Ectodermal cell (in vitro differentiated cells): ENCODE measurements around the gene DCUN1D2. TPM values are rescaled to one million over a fixed set of nuclear protein-coding genes. Genes with fewer than 3 reads are reported as not detected.

ENCODE experiments used
- H3K27ac ChIP-seq: 2 replicates; pipeline ENCODE4 v1.7.0; 2013; ENCODE audit warnings: mild to moderate bottlenecking, low read depth, low read length; ENCODE audit not compliant: insufficient read depth, poor library complexity, severe bottlenecking
- H3K27me3 ChIP-seq: 2 replicates; pipeline ENCODE4 v1.7.0; 2013; ENCODE audit warnings: mild to moderate bottlenecking, low read length; ENCODE audit not compliant: insufficient read depth, control insufficient read depth, poor library complexity, severe bottlenecking
- H3K36me3 ChIP-seq: one replicate; pipeline ENCODE4 v1.7.0; 2013; ENCODE audit warnings: low read length; ENCODE audit not compliant: control insufficient read depth, insufficient read depth
- H3K4me1 ChIP-seq: one replicate; pipeline ENCODE4 v1.7.0; 2013; ENCODE audit warnings: low read length; ENCODE audit not compliant: control insufficient read depth, insufficient read depth
- H3K4me3 ChIP-seq: 2 replicates; pipeline ENCODE4 v1.7.0; 2013; ENCODE audit warnings: low read depth, low read length, control low read depth; ENCODE audit not compliant: insufficient read depth
- H3K9me3 ChIP-seq: 2 replicates; pipeline ENCODE4 v1.7.0; 2013; ENCODE audit warnings: mild to moderate bottlenecking, low read length, moderate library complexity; ENCODE audit not compliant: control insufficient read depth
- WGBS, 2 experiments: methylation state at CpG; one replicate each; pipeline ENCODE4 v1.1.7; 2013; ENCODE audit warnings: missing lambda C conversion rate in 2 of 2; 5-methylcytosine and 5-hydroxymethylcytosine counted together
- polyA plus RNA-seq, 4 experiments: library from polyadenylated mRNA; stranded (reverse); fragments of 50-300 nt; gene quantifications; one replicate each; pipeline ENCODE4 v1.2.3, GENCODE V29; 2013

DCUN1D2 gene
- 28.3 TPM for polyA plus RNA-seq (2013, experiment 1 of 4)
- polyA plus RNA-seq (2013, experiment 2 of 4), result 26.8 TPM
- 15.7 TPM for polyA plus RNA-seq (2013, experiment 3 of 4)
- polyA plus RNA-seq (2013, experiment 4 of 4), result 18.8 TPM

- H3K4me1 ChIP-seq, result peaks cover 23% of the 10 kb centered on the region
- WGBS, 2 experiments, result 0% methylated on average over 115 of the region's 115 CpGs
- H3K36me3 ChIP-seq, result no peaks in the 10 kb centered on the region
- H3K4me3 ChIP-seq, result peak within 1 kb of the TSS; percentile 69
- peak within 1 kb of the TSS; percentile 19 for H3K27ac ChIP-seq
- H3K27me3 ChIP-seq, result no peaks in the 10 kb centered on the region
- no peaks in the 10 kb centered on the region for H3K9me3 ChIP-seq
Measured at GRCh38 chr13:113490496-113491417, at the start of gene DCUN1D2. Gene DCUN1D2, minus strand, starts transcription at chr13:113490711. Its CDS starts 42 bp downstream, at chr13:113490669.

GRCh38 chr13:113539822-113540221 is 49.3 kb upstream of the DCUN1D2 start:
- peaks cover 4% of the 10 kb centered on the region for H3K36me3 ChIP-seq
- 95% methylated on average over 15 of the region's 15 CpGs for whole genome bisulfite sequencing, 2 experiments
- H3K4me3 ChIP-seq, result no peak overlapping the region

GRCh38 chr13:113539176-113539575 is 48.7 kb upstream of the DCUN1D2 start:
- H3K27ac ChIP-seq, result no peak overlapping the region
- peaks cover 4% of the 10 kb centered on the region for H3K36me3 ChIP-seq
- no peak overlapping the region for H3K4me3 ChIP-seq
- no peaks in the 10 kb centered on the region for H3K9me3 ChIP-seq
- 97% methylated on average over 16 to 17 of the region's 18 CpGs for WGBS, 2 experiments
- H3K27me3 ChIP-seq, result no peaks in the 10 kb centered on the region
- no peaks in the 10 kb centered on the region for H3K4me1 ChIP-seq

More at GRCh38 chr13:113539822-113540221, 49.3 kb upstream of the DCUN1D2 start:
- Histone ChIP-seq H3K27me3 (no peaks in the 10 kb centered on the region), H3K27ac (no peak overlapping the region), H3K9me3 (no peaks in the 10 kb centered on the region), H3K4me1 (no peaks in the 10 kb centered on the region)

- Histone ChIP-seq H3K4me3 (no peak overlapping the region), H3K27me3 (no peaks in the 10 kb centered on the region), H3K9me3 (no peaks in the 10 kb centered on the region), H3K4me1 (no peaks in the 10 kb centered on the region), H3K27ac (no peak overlapping the region), H3K36me3 (peaks cover 4% of the 10 kb centered on the region)
- WGBS, 2 experiments, result 94 to 95% methylated on average over 26 to 27 of the region's 28 CpGs
Measured at GRCh38 chr13:113538689-113539058, 48.2 kb upstream of the DCUN1D2 start.

- H3K27me3 ChIP-seq, result no peaks in the 10 kb centered on the region
- 92 to 95% methylated on average over 21 of the region's 21 CpGs for WGBS, 2 experiments
- no peak overlapping the region for H3K4me3 ChIP-seq
- H3K36me3 ChIP-seq, result peaks cover 4% of the 10 kb centered on the region
- no peaks in the 10 kb centered on the region for H3K9me3 ChIP-seq
- H3K4me1 ChIP-seq, result no peaks in the 10 kb centered on the region
- no peak overlapping the region for H3K27ac ChIP-seq
Measured at GRCh38 chr13:113537909-113538688, 47.6 kb upstream of the DCUN1D2 start.

GRCh38 chr13:113537205-113537604 is 46.7 kb upstream of the DCUN1D2 start:
- peaks cover 4% of the 10 kb centered on the region for H3K36me3 ChIP-seq
- H3K9me3 ChIP-seq, result no peaks in the 10 kb centered on the region
- no peak overlapping the region for H3K27ac ChIP-seq
- no peak overlapping the region for H3K4me3 ChIP-seq
- H3K27me3 ChIP-seq, result no peaks in the 10 kb centered on the region
- H3K4me1 ChIP-seq, result no peaks in the 10 kb centered on the region
- 94% methylated on average over 19 of the region's 19 CpGs for WGBS, 2 experiments

- no peak overlapping the region for H3K27ac ChIP-seq
- H3K27me3 ChIP-seq, result no peaks in the 10 kb centered on the region
- no peak overlapping the region for H3K4me3 ChIP-seq
- H3K9me3 ChIP-seq, result no peaks in the 10 kb centered on the region
- 95 to 96% methylated on average over 18 of the region's 18 CpGs for WGBS, 2 experiments
- no peaks in the 10 kb centered on the region for H3K4me1 ChIP-seq
- H3K36me3 ChIP-seq, result peaks cover 4% of the 10 kb centered on the region
Measured at GRCh38 chr13:113536461-113537110, 46.1 kb upstream of the DCUN1D2 start.

- no peaks in the 10 kb centered on the region for H3K27me3 ChIP-seq
- H3K36me3 ChIP-seq, result peaks cover 4% of the 10 kb centered on the region
- 96% methylated on average over 13 of the region's 13 CpGs for WGBS, 2 experiments
- H3K27ac ChIP-seq, result no peak overlapping the region
- H3K4me1 ChIP-seq, result no peaks in the 10 kb centered on the region
- H3K4me3 ChIP-seq, result no peak overlapping the region
- H3K9me3 ChIP-seq, result no peaks in the 10 kb centered on the region
Measured at GRCh38 chr13:113535381-113535781, 44.9 kb upstream of the DCUN1D2 start.

GRCh38 chr13:113534236-113534860 is 43.8 kb upstream of the DCUN1D2 start:
- Histone ChIP-seq H3K27me3 (no peaks in the 10 kb centered on the region), H3K4me3 (no peak overlapping the region), H3K4me1 (no peaks in the 10 kb centered on the region), H3K9me3 (no peaks in the 10 kb centered on the region), H3K27ac (no peak overlapping the region), H3K36me3 (no peaks in the 10 kb centered on the region)
- WGBS, 2 experiments, result 96 to 97% methylated on average over 11 to 12 of the region's 12 CpGs
